ENCODE measurements around the gene CDK14.

DNA sequence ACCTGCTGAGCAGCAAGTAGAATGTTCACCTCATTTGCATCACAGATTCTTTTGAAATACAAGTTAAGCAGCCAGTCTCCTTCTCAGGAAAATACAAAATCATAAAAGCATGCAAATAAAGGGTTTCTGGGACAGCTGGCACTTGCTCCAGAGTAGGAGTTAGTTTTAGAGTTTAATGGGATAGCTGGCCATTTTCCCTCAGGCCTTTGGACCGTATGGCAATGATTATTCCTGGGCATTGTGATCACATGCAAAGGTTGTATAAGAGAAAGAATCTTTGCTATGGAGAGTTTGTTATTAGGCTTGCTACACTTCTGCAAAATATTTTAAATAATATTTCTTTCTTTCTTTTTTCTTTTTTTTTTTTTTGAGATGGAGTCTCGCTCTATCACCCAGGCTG, 240.8 kb downstream of the CDK14 start:
- TF ChIP-seq, protein P1, sequence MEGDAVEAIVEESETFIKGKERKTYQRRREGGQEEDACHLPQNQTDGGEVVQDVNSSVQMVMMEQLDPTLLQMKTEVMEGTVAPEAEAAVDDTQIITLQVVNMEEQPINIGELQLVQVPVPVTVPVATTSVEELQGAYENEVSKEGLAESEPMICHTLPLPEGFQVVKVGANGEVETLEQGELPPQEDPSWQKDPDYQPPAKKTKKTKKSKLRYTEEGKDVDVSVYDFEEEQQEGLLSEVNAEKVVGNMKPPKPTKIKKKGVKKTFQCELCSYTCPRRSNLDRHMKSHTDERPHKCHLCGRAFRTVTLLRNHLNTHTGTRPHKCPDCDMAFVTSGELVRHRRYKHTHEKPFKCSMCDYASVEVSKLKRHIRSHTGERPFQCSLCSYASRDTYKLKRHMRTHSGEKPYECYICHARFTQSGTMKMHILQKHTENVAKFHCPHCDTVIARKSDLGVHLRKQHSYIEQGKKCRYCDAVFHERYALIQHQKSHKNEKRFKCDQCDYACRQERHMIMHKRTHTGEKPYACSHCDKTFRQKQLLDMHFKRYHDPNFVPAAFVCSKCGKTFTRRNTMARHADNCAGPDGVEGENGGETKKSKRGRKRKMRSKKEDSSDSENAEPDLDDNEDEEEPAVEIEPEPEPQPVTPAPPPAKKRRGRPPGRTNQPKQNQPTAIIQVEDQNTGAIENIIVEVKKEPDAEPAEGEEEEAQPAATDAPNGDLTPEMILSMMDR (IDR thresholded peaks at IDR 0.05; ENCODE audit: extremely low read depth in 1 of 2, insufficient read depth in 1 of 2, low read depth in 1 of 2, low read length in 2 of 2), result no peak
- TF ChIP-seq EZH2 (IDR thresholded peaks at IDR 0.05; ENCODE audit: borderline replicate concordance, low read depth, low read length, severe bottlenecking) (no peak), JUN (IDR thresholded peaks at IDR 0.05; ENCODE audit: borderline replicate concordance, insufficient read depth, insufficient read length, low read depth) (no peak), POLR2A (IDR thresholded peaks at IDR 0.05; ENCODE audit: low read depth, low read length) (no peak), POLR2AphosphoS5 (IDR thresholded peaks at IDR 0.05; ENCODE audit: insufficient read depth, low read depth, low read length) (no peak)
